B cell (primary cell): ENCODE data around the gene NXNL2.

Source experiments
- CTCF ChIP-seq: fragments of 200-600 bp; IDR thresholded peaks from one replicate; pipeline ENCODE4 v1.8.0; 2022; ENCODE audit warnings: antibody characterized with exemption, mild to moderate bottlenecking
- EZH2 ChIP-seq: IDR thresholded peaks from 2 replicates; pipeline ENCODE4 v1.6.1; 2012; ENCODE audit warnings: borderline replicate concordance, low read depth, mild to moderate bottlenecking, moderate library complexity, low read length; ENCODE audit not compliant: insufficient read depth, poor library complexity, severe bottlenecking

GRCh38 chr9:88503845-88504764 lies 30.9 kb upstream of the NXNL2 start:
- TF ChIP-seq CTCF (no peak), EZH2 (no peak)
